ENCODE data around the gene ASF1B. TPM values are rescaled to one million over a fixed set of nuclear protein-coding genes. Genes with fewer than 3 reads are reported as not detected.

The ASF1B gene
- total RNA-seq, 2 donors from 2014 or later, result 37.8 to 47.8 TPM

DNA sequence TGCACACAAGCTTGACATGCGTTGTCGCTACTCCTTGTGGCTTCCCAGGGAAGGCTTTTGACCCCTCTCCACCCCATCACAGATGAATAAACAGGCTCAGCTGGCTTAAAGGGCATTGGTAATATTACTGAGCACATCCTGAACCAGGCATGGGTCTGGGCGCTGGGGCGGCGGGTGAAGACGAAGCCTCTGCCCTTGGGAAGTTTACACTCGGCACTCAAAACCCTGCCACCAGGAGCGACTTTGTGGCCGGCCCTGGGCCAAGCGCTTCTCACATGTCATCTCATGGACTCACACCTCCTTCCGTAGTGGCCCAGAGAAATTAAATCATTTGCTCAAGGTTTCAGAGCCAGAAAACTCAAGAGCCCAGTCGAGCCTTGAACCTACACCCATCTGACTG lies 32.6 kb upstream of the ASF1B start:
- H3K9me3 ChIP-seq (ENCODE audit: control insufficient read depth, low read length), result no peaks in the 10 kb centered on the region
- H3K4me1 Mint-ChIP-seq, result peaks cover 4% of the 10 kb centered on the region
- DNase-seq, result no peak
- H3K36me3 ChIP-seq (ENCODE audit: control insufficient read depth, insufficient read depth, low read length), result peaks cover 35% of the 10 kb centered on the region
- no peak overlapping the region for H3K9ac ChIP-seq (ENCODE audit: extremely low read depth, low read length, poor library complexity, severe bottlenecking)
- no peaks in the 10 kb centered on the region for H3K4me1 ChIP-seq (ENCODE audit: control insufficient read depth, insufficient read depth, low read length)
- no peak overlapping the region for H3K27ac Mint-ChIP-seq
- H3K4me3 Mint-ChIP-seq, result no peak overlapping the region
- peaks cover 36% of the 10 kb centered on the region for H3K36me3 Mint-ChIP-seq (ENCODE audit: low read depth)
- H3K27me3 ChIP-seq (ENCODE audit: control insufficient read depth, insufficient read depth, low read length, poor library complexity, severe bottlenecking), result no peaks in the 10 kb centered on the region
- TF ChIP-seq, protein P1, sequence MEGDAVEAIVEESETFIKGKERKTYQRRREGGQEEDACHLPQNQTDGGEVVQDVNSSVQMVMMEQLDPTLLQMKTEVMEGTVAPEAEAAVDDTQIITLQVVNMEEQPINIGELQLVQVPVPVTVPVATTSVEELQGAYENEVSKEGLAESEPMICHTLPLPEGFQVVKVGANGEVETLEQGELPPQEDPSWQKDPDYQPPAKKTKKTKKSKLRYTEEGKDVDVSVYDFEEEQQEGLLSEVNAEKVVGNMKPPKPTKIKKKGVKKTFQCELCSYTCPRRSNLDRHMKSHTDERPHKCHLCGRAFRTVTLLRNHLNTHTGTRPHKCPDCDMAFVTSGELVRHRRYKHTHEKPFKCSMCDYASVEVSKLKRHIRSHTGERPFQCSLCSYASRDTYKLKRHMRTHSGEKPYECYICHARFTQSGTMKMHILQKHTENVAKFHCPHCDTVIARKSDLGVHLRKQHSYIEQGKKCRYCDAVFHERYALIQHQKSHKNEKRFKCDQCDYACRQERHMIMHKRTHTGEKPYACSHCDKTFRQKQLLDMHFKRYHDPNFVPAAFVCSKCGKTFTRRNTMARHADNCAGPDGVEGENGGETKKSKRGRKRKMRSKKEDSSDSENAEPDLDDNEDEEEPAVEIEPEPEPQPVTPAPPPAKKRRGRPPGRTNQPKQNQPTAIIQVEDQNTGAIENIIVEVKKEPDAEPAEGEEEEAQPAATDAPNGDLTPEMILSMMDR (conservative IDR thresholded peaks at IDR 0.05), result no peak
- H3K27me3 Mint-ChIP-seq (ENCODE audit: insufficient read depth), result no peaks in the 10 kb centered on the region
- 94% methylated on average over 11 to 12 of the region's 12 CpGs for WGBS, 2 experiments (ENCODE audit: insufficient coverage in 1 of 2, insufficient read length in 1 of 2)
- no peak overlapping the region for H3K27ac ChIP-seq (ENCODE audit: low read depth, low read length)
- H3K4me3 ChIP-seq (ENCODE audit: low read length), result no peak overlapping the region
- H3K9me3 Mint-ChIP-seq, result no peaks in the 10 kb centered on the region

GRCh38 chr19:14168259-14168972 lies 32.0 kb upstream of the ASF1B start:
- H3K27me3 Mint-ChIP-seq (ENCODE audit: insufficient read depth), result no peaks in the 10 kb centered on the region
- Histone ChIP-seq H3K36me3 (ENCODE audit: control insufficient read depth, insufficient read depth, low read length) (peaks cover 32% of the 10 kb centered on the region), H3K27ac (ENCODE audit: low read depth, low read length) (no peak overlapping the region), H3K9me3 (ENCODE audit: control insufficient read depth, low read length) (no peaks in the 10 kb centered on the region), H3K4me1 (ENCODE audit: control insufficient read depth, insufficient read depth, low read length) (no peaks in the 10 kb centered on the region), H3K9ac (ENCODE audit: extremely low read depth, low read length, poor library complexity, severe bottlenecking) (no peak overlapping the region), H3K4me3 (ENCODE audit: low read length) (no peak overlapping the region), H3K27me3 (ENCODE audit: control insufficient read depth, insufficient read depth, low read length, poor library complexity, severe bottlenecking) (no peaks in the 10 kb centered on the region)
- TF ChIP-seq, protein P1 (conservative IDR thresholded peaks at IDR 0.05), result no peak
- no peaks in the 10 kb centered on the region for H3K9me3 Mint-ChIP-seq
- H3K27ac Mint-ChIP-seq, result no peak overlapping the region
- DNase-seq, result no peak
- peaks cover 1% of the 10 kb centered on the region for H3K4me1 Mint-ChIP-seq
- no peak overlapping the region for H3K4me3 Mint-ChIP-seq
- WGBS, 2 experiments (ENCODE audit: insufficient coverage in 1 of 2, insufficient read length in 1 of 2), result 92 to 94% methylated on average over 14 to 19 of the region's 19 CpGs
- H3K36me3 Mint-ChIP-seq (ENCODE audit: low read depth), result peaks cover 34% of the 10 kb centered on the region

DNA sequence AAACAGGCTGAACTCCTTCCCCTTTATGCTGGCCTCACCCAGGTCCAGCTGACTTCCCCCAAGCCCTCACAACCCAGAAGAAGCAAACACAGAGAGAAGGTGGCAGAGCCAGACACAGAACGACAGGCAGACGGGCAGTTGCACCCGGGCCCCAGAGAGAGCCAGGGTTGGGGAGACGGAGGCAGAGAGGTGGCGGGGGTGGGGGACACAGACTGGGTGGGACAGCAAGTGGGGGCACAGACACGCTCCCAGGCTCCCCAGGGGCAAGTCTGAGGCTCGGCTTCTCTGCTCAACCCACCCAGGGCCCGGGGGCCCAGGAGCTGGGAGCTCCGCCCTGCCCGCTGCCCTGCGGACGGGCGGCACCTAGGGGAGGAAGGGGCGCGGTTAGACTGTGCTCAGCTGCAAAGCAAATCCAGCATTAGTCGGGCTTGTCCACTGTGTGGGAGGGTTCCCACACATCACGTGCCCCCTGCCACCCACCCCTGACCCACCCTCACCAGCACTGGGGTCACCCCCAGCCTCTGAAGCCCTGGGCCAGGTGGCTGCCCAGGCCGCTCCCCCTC lies 31.3 kb upstream of the ASF1B start:
- Mint-ChIP-seq H3K27me3 (ENCODE audit: insufficient read depth) (no peaks in the 10 kb centered on the region), H3K4me1 (peaks cover 1% of the 10 kb centered on the region), H3K27ac (no peak overlapping the region), H3K9me3 (no peaks in the 10 kb centered on the region), H3K4me3 (no peak overlapping the region), H3K36me3 (ENCODE audit: low read depth) (peaks cover 39% of the 10 kb centered on the region)
- Histone ChIP-seq H3K4me1 (ENCODE audit: control insufficient read depth, insufficient read depth, low read length) (no peaks in the 10 kb centered on the region), H3K27ac (ENCODE audit: low read depth, low read length) (no peak overlapping the region), H3K27me3 (ENCODE audit: control insufficient read depth, insufficient read depth, low read length, poor library complexity, severe bottlenecking) (no peaks in the 10 kb centered on the region), H3K9ac (ENCODE audit: extremely low read depth, low read length, poor library complexity, severe bottlenecking) (no peak overlapping the region), H3K36me3 (ENCODE audit: control insufficient read depth, insufficient read depth, low read length) (peaks cover 27% of the 10 kb centered on the region), H3K4me3 (ENCODE audit: low read length) (no peak overlapping the region), H3K9me3 (ENCODE audit: control insufficient read depth, low read length) (no peaks in the 10 kb centered on the region)
- DNase-seq, result no peak
- WGBS, 2 experiments (ENCODE audit: insufficient coverage in 1 of 2, insufficient read length in 1 of 2), result 90 to 91% methylated on average over 10 to 18 of the region's 18 CpGs
- TF ChIP-seq, protein P1 (conservative IDR thresholded peaks at IDR 0.05), result no peak
